Measurements from ENCODE around the gene C16orf95. TPM values are rescaled to one million over a fixed set of nuclear protein-coding genes. Genes with fewer than 3 reads are reported as not detected.

Gene C16orf95
- total and polyA plus RNA-seq, 4 donors = 2.0 to 6.2 (median 4.6) TPM

DNA sequence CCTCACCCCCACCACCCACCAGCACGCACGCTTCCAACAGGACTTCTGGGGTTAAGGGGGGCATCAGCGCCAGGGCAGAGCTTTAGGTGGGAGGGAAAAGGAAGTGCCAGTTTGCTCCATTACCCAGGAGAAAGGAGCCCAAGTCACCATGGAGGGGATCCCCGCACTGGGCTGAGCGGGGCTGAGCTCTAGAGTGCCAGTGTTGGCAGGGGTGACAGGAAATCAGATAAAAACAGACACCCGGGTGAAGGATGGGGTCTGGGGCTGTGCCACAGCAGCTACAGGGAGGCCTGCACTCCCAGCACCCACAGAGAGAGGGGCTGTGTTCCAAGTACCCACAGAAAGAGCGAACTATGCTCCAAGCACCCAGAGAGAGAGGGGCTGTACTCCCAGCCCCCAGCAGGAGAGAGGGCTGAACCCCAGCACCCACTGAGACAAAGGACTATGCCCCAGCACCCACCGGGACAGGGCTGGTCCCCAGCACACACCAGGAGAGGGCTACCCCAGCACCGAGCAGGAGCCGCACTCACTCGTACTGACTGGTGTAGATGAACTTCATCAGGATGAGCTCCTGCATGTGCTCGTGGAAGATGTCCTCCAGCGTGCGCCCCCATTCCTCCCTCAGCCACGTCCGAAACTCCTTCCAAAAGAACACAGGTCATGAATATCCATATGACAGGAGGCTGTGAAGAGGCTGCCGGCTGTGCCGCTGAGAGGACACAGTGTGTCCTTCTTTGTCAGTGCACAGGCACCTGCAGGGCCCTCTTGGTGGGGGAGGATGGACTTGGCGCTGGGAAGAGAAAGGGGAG lies 18.6 kb upstream of the C16orf95 start:
- 92% methylated on average over 19 of the region's 19 CpGs for WGBS
- Histone ChIP-seq H3K9ac (ENCODE audit: low read depth in 1 of 2, low read length in 2 of 2) (no peak overlapping the region), H3K36me3 (ENCODE audit: control insufficient read depth in 4 of 4, insufficient read depth in 3 of 4, low read depth in 1 of 4, low read length in 3 of 4) (peaks cover 19 to 76% (median 26%) of the 10 kb centered on the region in 4 donors), H3K27me3 (ENCODE audit: control insufficient read depth in 4 of 4, insufficient read depth in 4 of 4, low read length in 3 of 4) (no peaks in the 10 kb centered on the region), H3K4me1 (ENCODE audit: control insufficient read depth in 4 of 4, insufficient read depth in 4 of 4, low read length in 3 of 4) (no peaks in the 10 kb centered on the region), H3K27ac (ENCODE audit: low read depth in 1 of 2, low read length in 2 of 2) (no peak overlapping the region), H3K9me3 (ENCODE audit: control insufficient read depth in 4 of 4, low read length in 3 of 4) (no peaks in the 10 kb centered on the region), H3K4me3 (ENCODE audit: low read depth in 1 of 3, low read length in 3 of 3) (no peak overlapping the region)
- no peak for DNase-seq (ENCODE audit: low spot score)
- TF ChIP-seq, protein P1, sequence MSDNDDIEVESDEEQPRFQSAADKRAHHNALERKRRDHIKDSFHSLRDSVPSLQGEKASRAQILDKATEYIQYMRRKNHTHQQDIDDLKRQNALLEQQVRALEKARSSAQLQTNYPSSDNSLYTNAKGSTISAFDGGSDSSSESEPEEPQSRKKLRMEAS (IDR thresholded peaks at IDR 0.05) = no peak
- TF ChIP-seq FOXA2 (IDR thresholded peaks at IDR 0.05) = no peak
- TF ChIP-seq YY1 (IDR thresholded peaks at IDR 0.05) = no peak

DNA sequence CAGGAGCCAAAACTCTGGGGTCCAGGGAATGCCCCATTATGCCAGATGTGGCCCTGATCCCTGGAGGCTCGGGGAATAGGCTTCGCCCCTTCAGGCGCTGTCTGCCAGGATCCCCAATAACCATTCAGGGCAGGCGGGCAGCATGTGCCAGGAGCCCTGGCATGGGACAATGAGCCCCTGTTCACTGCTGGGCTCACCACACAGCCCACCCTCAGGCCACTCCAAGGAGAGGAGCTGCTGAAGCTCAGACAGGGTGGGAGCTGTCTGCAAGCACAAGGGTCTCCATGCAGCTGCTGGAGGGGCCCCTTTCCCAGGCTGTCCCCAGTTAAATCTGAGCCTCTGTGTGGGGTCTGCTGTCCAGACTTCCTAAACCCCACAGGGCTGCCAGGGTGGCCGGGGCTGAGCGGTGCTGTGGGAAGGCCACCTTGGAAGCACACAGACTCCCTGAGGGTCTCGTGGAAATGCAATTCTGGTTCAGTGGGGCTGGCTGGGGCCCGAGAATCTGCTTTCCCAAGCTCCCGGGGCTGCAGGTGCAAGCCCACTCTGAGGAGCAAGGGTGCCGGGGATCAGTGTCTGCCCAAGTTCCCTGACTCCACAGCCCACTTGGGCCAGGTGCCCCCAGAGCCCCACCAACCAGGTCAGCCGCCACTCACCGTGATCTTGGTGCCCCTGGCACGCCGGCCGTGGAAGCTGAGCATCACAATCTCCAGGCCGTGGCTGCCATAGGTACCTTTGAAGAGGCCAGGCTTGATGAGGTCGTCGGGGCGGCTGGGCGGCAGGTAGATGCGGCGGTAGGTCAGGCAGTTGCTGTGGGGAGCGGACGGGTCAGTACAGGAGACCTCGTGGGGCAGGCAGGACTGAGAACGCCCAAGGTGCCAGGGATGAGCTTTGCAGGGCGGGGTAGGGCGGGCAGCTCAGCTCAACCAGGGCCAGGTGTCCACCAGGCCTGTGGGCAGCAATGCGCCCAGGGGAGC lies 17.7 kb upstream of the C16orf95 start:
- Histone ChIP-seq H3K36me3 (ENCODE audit: control insufficient read depth in 4 of 4, insufficient read depth in 3 of 4, low read depth in 1 of 4, low read length in 3 of 4) (peaks cover 24 to 78% (median 30%) of the 10 kb centered on the region in 4 donors), H3K4me3 (ENCODE audit: low read depth in 1 of 3, low read length in 3 of 3) (no peak overlapping the region), H3K27ac (ENCODE audit: low read depth in 1 of 2, low read length in 2 of 2) (no peak overlapping the region), H3K27me3 (ENCODE audit: control insufficient read depth in 4 of 4, insufficient read depth in 4 of 4, low read length in 3 of 4) (no peaks in the 10 kb centered on the region), H3K9ac (ENCODE audit: low read depth in 1 of 2, low read length in 2 of 2) (no peak overlapping the region), H3K4me1 (ENCODE audit: control insufficient read depth in 4 of 4, insufficient read depth in 4 of 4, low read length in 3 of 4) (no peaks in the 10 kb centered on the region), H3K9me3 (ENCODE audit: control insufficient read depth in 4 of 4, low read length in 3 of 4) (no peaks in the 10 kb centered on the region)
- WGBS = 94% methylated on average over 29 of the region's 29 CpGs
- TF ChIP-seq JUND (IDR thresholded peaks at IDR 0.05) = no peak
- no peak for TF ChIP-seq TAF1 (conservative IDR thresholded peaks at IDR 0.05)
- no peak for TF ChIP-seq SP1 (IDR thresholded peaks at IDR 0.05)
- DNase-seq (ENCODE audit: low spot score) = no peak

DNA sequence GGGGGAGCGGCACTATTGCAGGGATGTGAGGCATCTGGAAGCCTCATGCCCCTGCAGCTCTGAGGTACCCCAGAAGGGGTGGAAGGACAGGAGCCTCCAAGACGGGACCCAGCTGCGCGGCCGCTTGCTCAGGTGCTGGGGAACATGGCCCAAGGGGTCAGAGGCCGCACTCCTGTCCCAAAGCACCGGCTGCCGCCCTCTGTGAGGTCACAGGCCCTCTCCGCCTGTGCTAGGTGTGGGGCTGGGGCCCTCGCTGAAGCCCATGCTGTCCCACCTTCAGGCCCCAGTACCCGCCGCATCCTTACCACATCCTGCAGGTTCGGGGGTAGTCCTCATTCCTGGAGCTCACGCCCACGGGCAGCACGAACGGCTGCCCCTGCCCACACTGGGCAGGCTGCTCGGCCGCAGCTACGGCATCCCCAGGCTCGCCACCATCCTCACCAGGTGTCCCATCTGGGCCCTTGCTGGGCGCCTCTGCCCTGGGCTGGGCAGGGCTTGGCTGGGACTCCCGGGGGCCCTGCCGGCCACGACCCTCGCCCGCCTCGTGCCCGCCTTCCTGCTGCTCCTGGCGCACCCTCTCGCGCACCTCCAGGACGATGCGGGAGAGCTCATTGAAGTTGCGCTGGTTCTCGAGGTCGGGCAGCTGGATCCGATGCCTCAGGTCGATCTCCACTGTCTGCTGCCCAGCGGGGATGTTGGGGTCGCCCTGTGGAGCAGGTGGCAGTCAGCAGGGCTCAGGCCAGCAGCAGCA lies 16.6 kb upstream of the C16orf95 start:
- no peaks in the 10 kb centered on the region for H3K27me3 ChIP-seq (ENCODE audit: control insufficient read depth in 4 of 4, insufficient read depth in 4 of 4, low read length in 3 of 4)
- H3K4me1 ChIP-seq (ENCODE audit: control insufficient read depth in 4 of 4, insufficient read depth in 4 of 4, low read length in 3 of 4) = no peaks in the 10 kb centered on the region
- 93% methylated on average over 41 of the region's 41 CpGs for WGBS
- no peak for DNase-seq (ENCODE audit: low spot score)
- no peak overlapping the region for H3K9ac ChIP-seq (ENCODE audit: low read depth in 1 of 2, low read length in 2 of 2)
- TF ChIP-seq FOXA1 (IDR thresholded peaks at IDR 0.05) (no peak), FOXA2 (IDR thresholded peaks at IDR 0.05) (no peak), HNF4A (conservative IDR thresholded peaks at IDR 0.05) (no peak), JUND (IDR thresholded peaks at IDR 0.05) (no peak), NR2F2 (IDR thresholded peaks at IDR 0.05) (no peak), TAF1 (conservative IDR thresholded peaks at IDR 0.05) (no peak), RAD21 (IDR thresholded peaks at IDR 0.05) (no peak), CTCF (IDR thresholded peaks at IDR 0.05; ENCODE audit: low read depth, low read length, missing input control) (no peak), ZBTB33 (IDR thresholded peaks at IDR 0.05) (no peak), RXRA (IDR thresholded peaks at IDR 0.05) (no peak), SP1 (IDR thresholded peaks at IDR 0.05) (no peak), EGR1 (IDR thresholded peaks at IDR 0.05; ENCODE audit: low read depth in 2 of 2) (no peak), HNF4G (IDR thresholded peaks at IDR 0.05) (no peak), YY1 (IDR thresholded peaks at IDR 0.05) (no peak)
- TF ChIP-seq, protein P1 (IDR thresholded peaks at IDR 0.05) = no peak
- TF ChIP-seq, protein P2, sequence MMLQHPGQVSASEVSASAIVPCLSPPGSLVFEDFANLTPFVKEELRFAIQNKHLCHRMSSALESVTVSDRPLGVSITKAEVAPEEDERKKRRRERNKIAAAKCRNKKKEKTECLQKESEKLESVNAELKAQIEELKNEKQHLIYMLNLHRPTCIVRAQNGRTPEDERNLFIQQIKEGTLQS (IDR thresholded peaks at IDR 0.05) = no peak
- H3K27ac ChIP-seq (ENCODE audit: low read depth in 1 of 2, low read length in 2 of 2) = no peak overlapping the region
- no peaks in the 10 kb centered on the region for H3K9me3 ChIP-seq (ENCODE audit: control insufficient read depth in 4 of 4, low read length in 3 of 4)
- H3K36me3 ChIP-seq (ENCODE audit: control insufficient read depth in 4 of 4, insufficient read depth in 3 of 4, low read depth in 1 of 4, low read length in 3 of 4) = peaks cover 22 to 79% (median 29%) of the 10 kb centered on the region in 4 donors
- no peak overlapping the region for H3K4me3 ChIP-seq (ENCODE audit: low read depth in 1 of 3, low read length in 3 of 3)

All from liver (tissue), 9 donors.